ES-I3 (cell line): ENCODE data around the gene BARX1.
"Not testable (repeated sequence)": the region's sequence is repeated elsewhere in the genome, so short reads cannot be mapped to it uniquely, and the experiment has no call there.

ENCODE experiments used
- H3K36me3 ChIP-seq: 2 replicates; pipeline ENCODE4 v1.6.1; 2013; ENCODE audit warnings: mild to moderate bottlenecking, low read length, control low read depth, moderate library complexity; ENCODE audit not compliant: insufficient read depth
- H3K4me1 ChIP-seq: 2 replicates; pipeline ENCODE4 v1.6.1; 2013; ENCODE audit warnings: mild to moderate bottlenecking, control low read depth, low read length; ENCODE audit not compliant: insufficient read depth
- H3K9ac ChIP-seq: 2 replicates; pipeline ENCODE4 v1.6.1; 2013; ENCODE audit warnings: low read depth, mild to moderate bottlenecking, low read length, moderate library complexity
- H3K9me3 ChIP-seq: 2 replicates; pipeline ENCODE4 v1.6.1; 2013; ENCODE audit warnings: mild to moderate bottlenecking, low read length, moderate library complexity; ENCODE audit not compliant: control insufficient read depth, insufficient read depth

The BARX1 gene

GRCh38 chr9:93976081-93976480 lies 20.9 kb upstream of the BARX1 start:
- no peaks in the 10 kb centered on the region for H3K36me3 ChIP-seq
- H3K9ac ChIP-seq, result no peak overlapping the region
- no peaks in the 10 kb centered on the region; the same call in 1 of the 2 replicates for H3K9me3 ChIP-seq
- no peaks in the 10 kb centered on the region for H3K4me1 ChIP-seq

GRCh38 chr9:93975262-93975661 lies 20.1 kb upstream of the BARX1 start:
- H3K36me3 ChIP-seq, result no peaks in the 10 kb centered on the region
- H3K9me3 ChIP-seq, result no peaks in the 10 kb centered on the region; the same call in none of the 2 replicates
- H3K4me1 ChIP-seq, result no peaks in the 10 kb centered on the region
- H3K9ac ChIP-seq, result no peak overlapping the region

GRCh38 chr9:93974151-93974550 lies 19.0 kb upstream of the BARX1 start:
- H3K9me3 ChIP-seq, result no peaks in the 10 kb centered on the region; the same call in none of the 2 replicates
- no peak overlapping the region for H3K9ac ChIP-seq

GRCh38 chr9:93972655-93973054 lies 17.5 kb upstream of the BARX1 start:
- not testable (repeated sequence) for H3K4me1 ChIP-seq

More at GRCh38 chr9:93974151-93974550, 19.0 kb upstream of the BARX1 start:
- no peaks in the 10 kb centered on the region for H3K4me1 ChIP-seq
- no peaks in the 10 kb centered on the region for H3K36me3 ChIP-seq

GRCh38 chr9:93969328-93969661 lies 14.1 kb upstream of the BARX1 start:
- Histone ChIP-seq H3K36me3 (no peaks in the 10 kb centered on the region), H3K9ac (no peak overlapping the region), H3K9me3 (no peaks in the 10 kb centered on the region; the same call in none of the 2 replicates), H3K4me1 (no peaks in the 10 kb centered on the region)

More at GRCh38 chr9:93972655-93973054, 17.5 kb upstream of the BARX1 start:
- H3K9ac ChIP-seq, H3K36me3 ChIP-seq, H3K9me3 ChIP-seq: not testable (repeated sequence)

GRCh38 chr9:93968451-93969327 lies 13.5 kb upstream of the BARX1 start:
- H3K4me1 ChIP-seq, result no peaks in the 10 kb centered on the region
- no peaks in the 10 kb centered on the region for H3K36me3 ChIP-seq
- H3K9ac ChIP-seq, result no peak overlapping the region
- H3K9me3 ChIP-seq, result no peaks in the 10 kb centered on the region; the same call in none of the 2 replicates

- Histone ChIP-seq H3K36me3 (no peaks in the 10 kb centered on the region), H3K9me3 (no peaks in the 10 kb centered on the region; the same call in 1 of the 2 replicates), H3K4me1 (no peaks in the 10 kb centered on the region; the same call in 1 of the 2 replicates), H3K9ac (no peak overlapping the region)
Measured at GRCh38 chr9:93967020-93967803, 12.1 kb upstream of the BARX1 start.

GRCh38 chr9:93965830-93966577 lies 10.8 kb upstream of the BARX1 start:
- Histone ChIP-seq H3K9ac (no peak overlapping the region), H3K9me3 (no peaks in the 10 kb centered on the region; the same call in 1 of the 2 replicates), H3K4me1 (no peaks in the 10 kb centered on the region; the same call in 1 of the 2 replicates), H3K36me3 (no peaks in the 10 kb centered on the region)

GRCh38 chr9:93964685-93965084 lies 9.5 kb upstream of the BARX1 start:
- H3K9me3 ChIP-seq, result no peaks in the 10 kb centered on the region
- H3K4me1 ChIP-seq, result no peaks in the 10 kb centered on the region; the same call in 1 of the 2 replicates
- no peak overlapping the region for H3K9ac ChIP-seq
- H3K36me3 ChIP-seq, result no peaks in the 10 kb centered on the region

- H3K4me1 ChIP-seq, result no peaks in the 10 kb centered on the region; the same call in 1 of the 2 replicates
- no peaks in the 10 kb centered on the region for H3K9me3 ChIP-seq
- no peak overlapping the region for H3K9ac ChIP-seq
- no peaks in the 10 kb centered on the region for H3K36me3 ChIP-seq
Measured at GRCh38 chr9:93963969-93964368, 8.8 kb upstream of the BARX1 start.

- not testable (repeated sequence) for H3K36me3 ChIP-seq, H3K9me3 ChIP-seq, H3K4me1 ChIP-seq, H3K9ac ChIP-seq
Measured at GRCh38 chr9:93963489-93963888, 8.3 kb upstream of the BARX1 start.

GRCh38 chr9:93962561-93963440 lies 7.6 kb upstream of the BARX1 start:
- Histone ChIP-seq H3K4me1 (no peaks in the 10 kb centered on the region; the same call in 1 of the 2 replicates), H3K36me3 (no peaks in the 10 kb centered on the region), H3K9me3 (no peaks in the 10 kb centered on the region), H3K9ac (no peak overlapping the region)

- Histone ChIP-seq H3K9me3 (no peaks in the 10 kb centered on the region), H3K9ac (no peak overlapping the region), H3K4me1 (no peaks in the 10 kb centered on the region; the same call in 1 of the 2 replicates), H3K36me3 (no peaks in the 10 kb centered on the region)
Measured at GRCh38 chr9:93962017-93962416, 6.9 kb upstream of the BARX1 start.
